ENCODE data around the gene SPINK8.
"Not testable (repeated sequence)": the region's sequence is repeated elsewhere in the genome, so short reads cannot be mapped to it uniquely, and the experiment has no call there.

The SPINK8 gene

GRCh38 chr3:48331706-48332435 is 1.6 kb downstream of the SPINK8 start:
- FAIRE-seq; DNase-seq (ENCODE audit: extremely low spot score, insufficient read length, low read depth): not testable (repeated sequence)

- no peak for DNase-seq (ENCODE audit: extremely low spot score, insufficient read length, low read depth)
- FAIRE-seq: no peak
Measured at GRCh38 chr3:48320996-48321395, 12.5 kb downstream of the SPINK8 start.

DNA sequence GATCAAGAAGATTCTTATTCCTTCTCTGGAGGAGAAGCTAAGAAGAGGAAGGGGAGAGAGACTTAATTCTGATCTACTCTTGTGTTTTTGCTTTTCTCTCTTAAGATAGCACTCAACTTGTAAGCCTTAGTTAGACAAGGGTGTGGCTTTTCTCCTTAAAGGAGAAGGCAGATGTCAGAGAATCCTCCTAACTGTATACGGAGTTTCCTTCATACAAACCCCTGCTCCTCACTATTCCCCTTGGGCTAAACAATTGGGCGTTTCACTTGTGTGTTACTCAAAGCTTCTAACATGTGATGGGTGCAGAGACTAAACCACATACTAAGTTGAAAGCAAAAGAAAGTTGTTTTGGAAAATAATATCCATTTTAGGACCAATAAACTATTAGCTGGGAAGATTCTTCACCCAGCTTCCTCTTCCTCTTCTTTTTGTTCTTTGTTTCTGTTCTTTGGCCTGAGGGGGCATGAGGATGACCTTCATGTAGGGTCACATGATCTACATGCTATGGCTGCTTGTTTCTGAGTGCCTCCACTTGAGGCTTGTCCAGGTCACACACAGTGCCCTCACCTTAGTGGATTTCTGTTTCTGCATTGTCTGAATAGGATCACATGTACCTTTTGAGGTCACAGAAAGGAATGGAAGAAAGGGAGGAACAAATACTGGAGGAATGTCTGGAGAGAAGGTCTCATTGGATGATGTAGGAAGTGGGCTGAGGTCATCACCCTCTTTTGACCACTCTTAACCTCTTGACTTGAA is 14.6 kb downstream of the SPINK8 start:
- FAIRE-seq: no peak

GRCh38 chr3:48314542-48314941 is 18.9 kb downstream of the SPINK8 start:
- no peak for DNase-seq (ENCODE audit: extremely low spot score, insufficient read length, low read depth)
- no peak for FAIRE-seq

More for the DNA sequence above, 14.6 kb downstream of the SPINK8 start:
- DNase-seq (ENCODE audit: extremely low spot score, insufficient read length, low read depth): no peak

- FAIRE-seq (no peak), DNase-seq (ENCODE audit: extremely low spot score, insufficient read length, low read depth) (no peak)
Measured at GRCh38 chr3:48306860-48307530, 26.5 kb downstream of the SPINK8 start.

GRCh38 chr3:48306290-48306689 is 27.2 kb downstream of the SPINK8 start:
- no peak for DNase-seq (ENCODE audit: extremely low spot score, insufficient read length, low read depth)
- no peak for FAIRE-seq

- no peak for FAIRE-seq
- no peak for DNase-seq (ENCODE audit: extremely low spot score, insufficient read length, low read depth)
Measured at GRCh38 chr3:48305396-48305795, 28.1 kb downstream of the SPINK8 start.

GRCh38 chr3:48303021-48303420 is 30.4 kb downstream of the SPINK8 start:
- DNase-seq (ENCODE audit: extremely low spot score, insufficient read length, low read depth): no peak
- FAIRE-seq: no peak

DNA sequence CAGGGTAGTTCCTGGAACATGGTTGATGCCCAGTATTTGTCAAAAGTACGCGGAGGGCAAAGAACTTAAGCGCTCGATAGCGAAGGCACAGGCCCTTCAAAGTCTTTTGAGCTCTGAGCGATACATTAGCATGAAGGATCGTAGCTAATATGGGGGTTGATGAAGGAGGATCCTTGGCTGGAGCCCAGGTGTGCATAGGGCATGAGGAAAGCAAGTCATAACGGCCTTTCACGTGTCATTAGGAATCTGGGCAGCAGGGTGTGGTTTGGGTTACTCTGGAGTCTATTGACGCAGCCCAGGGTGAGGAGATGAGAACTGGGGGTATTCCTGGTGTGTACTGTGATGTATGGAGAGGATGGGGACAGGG is 31.7 kb downstream of the SPINK8 start:
- no peak for DNase-seq (ENCODE audit: extremely low spot score, insufficient read length, low read depth)
- FAIRE-seq: peak; percentile 39

DNA sequence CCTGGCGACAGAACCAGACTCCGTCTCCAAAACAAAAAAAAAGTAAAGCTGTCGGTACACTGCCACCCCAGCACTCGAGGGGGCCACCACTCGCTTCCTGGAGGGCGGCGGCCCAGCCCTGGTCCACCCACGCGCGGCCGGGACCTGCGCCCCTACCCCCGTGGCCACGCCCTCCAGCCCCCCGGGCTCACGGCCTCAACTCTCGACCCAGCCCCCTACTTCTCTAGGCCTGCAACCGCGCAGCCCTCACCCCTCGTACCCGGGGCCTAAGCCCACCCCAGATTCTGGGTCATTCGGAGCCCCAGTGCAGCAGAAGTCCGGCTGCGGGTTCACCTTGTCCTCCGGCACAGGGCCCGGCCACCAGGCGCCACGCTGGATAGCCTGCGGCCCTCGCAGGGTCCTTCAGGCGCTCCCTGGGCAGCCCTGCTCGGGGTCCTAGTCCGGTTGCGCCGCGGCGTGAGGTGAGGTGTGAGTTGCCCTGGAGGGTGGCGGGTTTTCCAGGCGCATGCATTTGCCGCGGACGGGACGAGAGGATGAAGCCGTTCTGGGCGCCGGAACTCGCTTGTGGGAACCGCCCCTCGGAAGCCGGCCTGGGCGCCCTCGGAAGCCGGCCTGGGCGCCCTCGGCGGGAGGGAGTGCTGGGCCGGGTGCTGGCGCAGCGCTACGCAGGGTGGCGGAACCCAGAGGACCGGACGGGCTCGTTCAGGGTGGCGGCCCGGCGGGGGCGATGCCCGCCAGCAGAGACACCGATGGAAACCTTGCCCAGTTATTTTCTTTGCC is 32.3 kb downstream of the SPINK8 start, which contains the start of gene NME6:
Gene NME6 (minus strand): TSS at position 348 of the 780 bp plus-strand sequence.
- FAIRE-seq (peak; percentile 89), DNase-seq (ENCODE audit: extremely low spot score, insufficient read length, low read depth) (peak; percentile 87)

- DNase-seq (ENCODE audit: extremely low spot score, insufficient read length, low read depth) (peak; percentile 29), FAIRE-seq (peak; percentile 93)
Measured at GRCh38 chr3:48299746-48300712, 33.4 kb downstream of the SPINK8 start.

DNA sequence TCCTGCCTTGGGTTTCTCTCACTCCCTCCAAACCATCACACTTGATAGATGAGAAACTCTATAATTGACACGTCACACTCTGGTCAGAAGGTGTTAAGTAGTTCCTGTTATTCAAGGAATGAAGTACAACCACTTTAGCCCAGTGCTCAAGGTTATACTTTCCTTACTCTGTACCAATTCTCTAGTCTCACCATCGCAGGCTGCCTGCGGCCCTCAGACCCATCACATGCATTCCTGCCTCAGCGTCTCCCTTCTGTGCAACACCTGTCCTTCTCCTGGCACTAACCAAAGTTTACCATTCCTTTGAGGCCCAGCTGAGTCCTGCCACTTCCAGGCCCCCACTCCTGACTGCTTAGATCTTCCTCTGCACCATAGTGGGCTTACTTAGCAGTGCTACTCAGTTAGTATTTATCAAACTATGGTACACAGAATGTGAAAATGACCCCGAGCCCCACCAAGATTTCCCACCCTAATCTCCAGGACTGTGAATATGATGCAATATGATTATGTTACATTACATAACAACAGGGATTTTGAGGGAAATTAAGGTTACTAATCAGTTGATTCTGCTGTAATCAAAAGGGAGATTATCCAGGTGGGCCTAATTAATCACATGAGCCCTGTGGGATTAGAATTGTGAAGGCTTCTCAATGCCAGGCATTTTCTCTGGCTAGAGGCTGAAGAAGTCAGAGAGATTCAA is 36.2 kb downstream of the SPINK8 start:
- DNase-seq (ENCODE audit: extremely low spot score, insufficient read length, low read depth) (no peak), FAIRE-seq (no peak)

GRCh38 chr3:48296699-48297098 is 36.8 kb downstream of the SPINK8 start:
- FAIRE-seq (no peak), DNase-seq (ENCODE audit: extremely low spot score, insufficient read length, low read depth) (no peak)

DNA sequence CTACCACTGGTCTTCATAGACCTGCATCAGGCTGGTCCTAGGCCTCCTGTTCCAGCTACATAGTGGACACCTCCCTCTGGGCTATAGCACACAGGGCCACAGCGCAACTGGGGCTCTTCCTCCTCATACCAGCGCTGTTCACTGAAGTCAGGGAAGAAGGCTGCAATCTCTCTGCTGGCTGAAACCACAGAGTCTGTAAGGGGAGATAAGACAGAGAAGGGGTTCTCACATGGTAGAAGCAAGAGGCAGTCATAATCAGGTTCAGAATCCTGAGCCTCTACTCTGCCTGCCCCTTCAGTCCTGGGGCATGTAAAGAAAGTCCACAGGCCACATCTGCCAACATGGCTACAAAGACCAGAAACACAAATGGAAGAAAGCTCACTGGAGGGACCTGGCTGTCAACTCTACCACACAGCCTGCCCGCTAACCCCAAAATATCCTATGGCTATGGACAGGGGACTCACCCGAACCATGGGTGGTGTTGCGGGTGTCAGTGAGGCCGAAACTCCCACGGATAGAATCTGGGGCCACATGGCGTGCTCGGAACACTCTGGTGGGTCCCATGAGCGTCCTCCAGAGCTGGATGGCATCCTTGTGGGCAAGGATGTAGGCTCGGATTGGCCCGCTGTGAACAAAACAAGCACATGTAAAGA is 38.7 kb downstream of the SPINK8 start:
- FAIRE-seq (no peak), DNase-seq (ENCODE audit: extremely low spot score, insufficient read length, low read depth) (no peak)

DNA sequence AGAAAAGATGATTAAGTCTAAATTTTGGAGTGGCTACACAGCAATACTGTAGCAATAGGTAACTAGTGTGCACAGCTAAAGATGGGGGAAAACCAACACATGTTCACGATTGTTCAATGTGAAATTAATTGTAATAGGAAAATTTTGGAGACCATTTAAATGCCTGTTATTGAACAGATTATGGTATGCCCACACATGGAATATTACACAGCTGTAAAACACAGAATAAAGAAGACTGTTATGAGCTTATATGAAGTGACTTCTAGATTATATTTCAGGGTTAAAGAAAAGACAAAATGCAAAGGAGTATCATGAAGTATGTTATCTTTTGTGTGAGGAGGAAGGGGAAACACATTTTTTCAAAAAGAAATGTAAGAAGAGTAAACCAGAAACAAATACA is 43.8 kb downstream of the SPINK8 start:
- FAIRE-seq: no peak
- DNase-seq (ENCODE audit: extremely low spot score, insufficient read length, low read depth): no peak

- FAIRE-seq: no peak
- no peak for DNase-seq (ENCODE audit: extremely low spot score, insufficient read length, low read depth)
Measured at GRCh38 chr3:48287034-48287433, 46.4 kb downstream of the SPINK8 start.

DNA sequence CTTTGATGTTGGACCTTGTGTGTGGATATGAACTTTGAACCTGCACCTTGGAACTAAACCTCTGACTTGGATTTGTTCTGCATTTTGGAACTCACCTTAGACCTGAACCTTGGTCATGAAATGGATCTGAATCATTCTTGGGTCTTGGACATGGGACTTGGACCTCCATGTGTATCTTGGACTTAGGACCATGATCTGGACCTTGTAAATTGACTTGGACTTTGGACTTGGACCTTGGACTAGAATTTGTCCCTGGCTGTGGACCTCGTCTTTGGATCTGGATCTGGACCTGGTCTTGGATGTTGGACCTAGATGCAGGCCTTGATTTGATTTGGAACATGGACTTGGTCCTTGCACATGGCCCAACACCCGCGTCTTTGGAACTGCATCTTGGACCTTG is 47.2 kb downstream of the SPINK8 start:
- no peak for FAIRE-seq
- no peak for DNase-seq (ENCODE audit: extremely low spot score, insufficient read length, low read depth)

GRCh38 chr3:48285675-48286074 is 47.8 kb downstream of the SPINK8 start:
- FAIRE-seq: no peak
- no peak for DNase-seq (ENCODE audit: extremely low spot score, insufficient read length, low read depth)

Measured in GM18507 (cell line).